HPDE6-E6E7 (cell line): Measurements from ENCODE around the gene PPARG.

Source experiments
- DNase-seq: peaks from one replicate; pipeline ENCODE4 v3.0.0; 2011; ENCODE audit warnings: missing footprints; ENCODE audit errors: extremely low spot score

PPARG gene

GRCh38 chr3:12479919-12480427 lies 191.1 kb downstream of the PPARG start:
- DNase-seq, result peak; percentile 6

GRCh38 chr3:12483410-12483809 lies 194.5 kb downstream of the PPARG start:
- no peak for DNase-seq

GRCh38 chr3:12483872-12484197 lies 195.0 kb downstream of the PPARG start:
- no peak for DNase-seq
